Activated T-helper 1 cell treated with anti-CD3 and anti-CD28 coated beads, Interleukin-2, amount 50 U/mL, for 16 hours (primary cell): ENCODE data around the gene FREM3.

ENCODE experiments used
- DNase-seq, 2 donors: peaks; one replicate each; pipeline ENCODE4 v3.0.0-alpha.2; 2020; ENCODE audit warnings: low read depth in 1 of 2, low spot score in 1 of 2

FREM3 gene

GRCh38 chr4:143668930-143669552 lies 31.4 kb downstream of the FREM3 start:
- DNase-seq = no peak

GRCh38 chr4:143667461-143667860 lies 33.0 kb downstream of the FREM3 start:
- no peak for DNase-seq

DNA sequence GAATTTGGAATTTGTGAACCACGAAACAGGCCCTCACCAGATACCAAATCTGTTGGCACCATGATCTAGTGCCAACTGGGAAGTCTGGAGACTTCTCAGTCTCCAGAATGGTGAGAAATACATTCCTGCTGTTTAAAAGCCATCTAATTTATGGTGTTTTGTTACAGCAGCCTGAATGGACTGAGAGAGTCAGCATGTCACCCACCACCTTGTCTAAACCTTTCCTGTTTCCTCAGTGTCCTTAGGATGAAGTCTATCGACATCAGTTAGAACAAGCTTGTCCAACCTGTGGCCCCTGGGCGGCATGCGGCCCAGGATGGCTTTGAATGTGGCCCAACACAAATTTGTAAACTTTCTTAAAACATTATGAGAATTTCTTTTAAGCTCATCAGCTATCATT lies 42.1 kb downstream of the FREM3 start:
- DNase-seq = no peak

DNA sequence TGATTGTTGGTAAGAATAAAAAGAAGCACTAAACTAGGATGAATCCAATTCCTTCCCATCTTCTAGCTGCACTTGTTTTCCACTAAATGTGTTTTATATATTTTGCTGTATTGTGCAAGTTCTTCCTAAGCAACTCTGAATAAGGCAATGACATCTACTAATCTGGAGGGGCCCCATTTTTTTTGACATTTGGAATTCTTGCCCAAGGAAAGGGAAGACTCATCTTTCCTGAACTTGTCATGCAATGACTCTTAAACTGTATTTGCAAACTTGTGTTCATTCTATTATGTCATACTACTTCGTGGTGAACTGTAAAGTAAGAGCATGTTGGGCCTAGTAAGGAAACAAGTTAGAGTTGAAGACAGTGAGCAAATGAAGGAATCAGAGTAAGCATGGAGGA lies 45.9 kb downstream of the FREM3 start:
- no peak for DNase-seq

- DNase-seq = no peak
Observed at GRCh38 chr4:143653031-143653430, 47.4 kb downstream of the FREM3 start.

GRCh38 chr4:143643399-143643798 lies 57.1 kb downstream of the FREM3 start:
- DNase-seq = no peak

GRCh38 chr4:143642611-143643010 lies 57.9 kb downstream of the FREM3 start:
- no peak for DNase-seq

DNA sequence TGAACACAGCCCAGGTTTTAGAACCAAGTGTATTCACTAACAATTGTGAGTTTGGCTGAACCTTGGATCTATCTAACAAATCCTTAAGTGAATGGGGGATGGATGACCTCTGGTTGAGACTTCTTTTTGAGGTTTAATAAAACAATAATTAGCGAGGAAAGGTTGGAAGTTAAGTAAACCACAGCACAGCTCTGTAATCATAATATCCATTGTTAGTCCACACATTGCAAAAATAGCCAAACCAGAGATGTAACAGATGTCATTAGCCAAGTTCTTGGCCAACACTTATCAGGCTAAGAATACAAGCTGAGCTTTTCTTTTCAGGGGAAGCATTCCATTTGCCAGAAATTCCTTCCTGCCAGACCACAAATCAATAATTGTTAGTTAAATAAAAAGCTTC lies 59.1 kb downstream of the FREM3 start:
- no peak for DNase-seq

GRCh38 chr4:143634763-143635162 lies 65.7 kb downstream of the FREM3 start:
- DNase-seq = no peak

GRCh38 chr4:143633833-143634232 lies 66.6 kb downstream of the FREM3 start:
- no peak for DNase-seq

- no peak for DNase-seq
Observed at GRCh38 chr4:143626134-143626911, 74.2 kb downstream of the FREM3 start.

DNA sequence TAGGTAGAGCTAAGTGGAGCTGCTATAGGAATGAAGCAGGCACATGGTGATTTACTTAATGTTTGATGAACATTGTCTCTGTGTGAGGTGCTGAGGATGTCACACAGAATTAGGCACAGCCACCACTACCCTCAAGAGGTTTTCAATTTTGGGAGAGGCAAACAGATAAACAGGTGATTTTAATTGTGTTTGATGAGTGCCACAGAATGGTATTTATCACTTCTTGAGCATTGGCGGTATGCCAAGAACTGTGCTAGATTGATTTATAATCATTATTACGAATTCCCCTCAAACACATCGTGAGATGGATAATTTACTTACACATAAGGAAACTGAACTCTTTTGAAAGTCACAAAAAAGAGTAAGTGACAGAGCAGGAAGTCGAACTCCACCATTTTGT lies 74.8 kb downstream of the FREM3 start:
- DNase-seq = no peak

- no peak for DNase-seq
Observed at GRCh38 chr4:143623896-143624295, 76.6 kb downstream of the FREM3 start.

- DNase-seq = no peak
Observed at GRCh38 chr4:143618811-143619210, 81.7 kb downstream of the FREM3 start.

GRCh38 chr4:143617994-143618679 lies 82.3 kb downstream of the FREM3 start:
- no peak for DNase-seq

- DNase-seq = no peak
Observed at GRCh38 chr4:143616771-143617170, 83.7 kb downstream of the FREM3 start.

DNA sequence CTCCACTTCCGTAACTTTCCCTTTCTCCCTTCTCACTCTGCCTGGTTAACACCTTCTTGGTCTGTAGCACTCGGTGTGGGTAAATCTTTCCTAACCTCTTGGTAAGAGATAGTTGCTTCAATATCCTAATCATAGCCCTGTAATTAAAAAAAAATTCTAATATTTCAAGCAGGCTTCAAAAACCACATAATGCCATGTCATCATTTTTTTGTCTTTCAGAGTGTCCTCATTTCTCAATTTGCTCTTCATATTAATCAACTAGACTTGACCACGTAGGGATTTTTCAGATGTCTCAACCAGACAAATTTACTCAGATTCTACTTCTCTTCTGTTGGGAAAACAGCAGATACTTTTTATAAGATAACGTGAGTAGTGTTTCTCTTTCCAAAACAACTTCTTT lies 91.0 kb downstream of the FREM3 start:
- DNase-seq = no peak

DNA sequence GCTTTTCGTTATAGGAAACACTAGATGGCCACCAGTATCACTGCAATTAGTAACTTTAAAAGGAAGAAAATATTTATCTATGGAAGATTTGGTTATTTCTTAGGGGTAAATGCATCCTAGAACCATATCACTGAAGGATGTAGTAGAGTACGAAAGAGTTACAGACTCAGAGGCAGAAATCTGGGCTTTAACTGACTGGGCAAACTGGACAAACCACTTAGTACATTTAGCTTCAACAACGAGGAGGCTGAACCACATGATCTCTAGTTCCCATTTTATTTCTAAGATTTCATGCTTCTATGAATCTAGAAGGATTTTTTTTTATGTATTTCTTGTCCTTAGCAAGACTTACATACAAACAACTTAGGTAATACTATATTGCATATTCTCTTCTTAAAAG lies 94.0 kb downstream of the FREM3 start:
- no peak for DNase-seq

DNA sequence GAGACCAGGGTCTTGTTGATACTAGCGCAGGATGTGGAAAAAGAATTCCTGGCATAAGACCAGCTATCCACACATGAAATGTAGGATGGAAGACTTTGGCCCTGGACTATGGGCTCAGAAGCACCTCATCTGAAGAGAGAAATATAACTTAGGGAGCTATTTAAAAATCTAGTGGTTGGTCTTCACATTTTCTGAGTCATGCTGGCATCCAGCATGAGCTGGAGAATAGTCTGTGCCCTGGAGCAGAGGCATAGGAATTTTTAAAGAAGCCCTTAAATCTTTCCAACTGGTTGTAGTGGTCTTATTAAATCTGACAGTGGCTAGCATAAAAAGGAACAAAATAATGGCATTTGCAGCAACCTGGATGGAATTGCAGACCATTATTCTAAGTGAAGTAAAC lies 100.6 kb downstream of the FREM3 start:
- no peak for DNase-seq

DNA sequence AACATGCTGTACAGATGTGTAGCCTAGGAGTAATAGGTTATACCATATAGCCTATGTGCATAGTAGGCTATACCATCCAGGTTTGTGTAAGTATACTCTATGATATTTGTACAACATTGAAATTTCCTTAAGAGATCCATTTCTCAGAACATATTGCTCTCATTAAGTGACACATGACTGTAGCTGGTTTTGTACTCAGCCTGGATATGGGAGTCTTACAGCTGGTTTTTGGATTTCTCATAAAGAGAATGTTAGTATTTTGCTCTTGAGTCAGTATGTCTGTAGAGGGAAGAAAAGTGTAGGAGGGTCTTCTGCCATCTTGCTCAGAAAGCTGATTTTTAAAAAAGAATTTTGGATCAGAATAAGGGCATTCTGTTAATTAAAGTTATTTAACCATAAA lies 101.7 kb downstream of the FREM3 start:
- no peak for DNase-seq

- DNase-seq = no peak
Observed at GRCh38 chr4:143597276-143597675, 103.2 kb downstream of the FREM3 start.

DNA sequence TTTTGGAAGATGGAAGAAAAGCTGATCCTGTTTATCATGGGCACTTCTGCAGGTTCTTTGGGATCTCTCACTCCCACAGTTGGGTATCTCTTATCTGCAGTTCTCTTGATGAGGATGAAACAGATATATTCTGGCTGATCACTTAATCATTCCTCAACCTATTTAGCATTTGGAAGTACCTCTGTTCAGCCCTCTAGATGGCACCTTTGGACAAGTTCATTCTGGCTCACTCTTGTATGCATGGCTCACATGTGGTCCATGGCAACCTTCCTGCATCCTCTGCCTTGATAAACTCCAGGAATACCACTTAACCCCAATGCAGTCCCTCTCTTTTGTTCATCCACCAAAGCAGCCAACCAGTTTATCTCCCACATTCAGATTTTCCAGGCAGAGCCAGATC lies 112.8 kb downstream of the FREM3 start:
- no peak for DNase-seq
